Vagina (tissue), 2 donors: Measurements from ENCODE around the gene AMBP. TPM values are rescaled to one million over a fixed set of nuclear protein-coding genes. Genes with fewer than 3 reads are reported as not detected.

Source experiments
- DNase-seq, 2 donors: peaks; one replicate each; pipeline ENCODE4 v3.0.0-alpha.2; 2017; ENCODE audit errors: extremely low spot score in 2 of 2
- H3K27ac ChIP-seq: fragments of 200-600 bp; sonication (generic); one replicate; pipeline ENCODE4 v1.5.1; 2019
- H3K27me3 ChIP-seq: fragments of 200-600 bp; sonication (generic); one replicate; pipeline ENCODE4 v1.5.1; 2019
- H3K36me3 ChIP-seq, 2 donors: fragments of 200-600 bp; sonication (generic); one replicate each; pipeline ENCODE4 v1.5.1; 2017 to 2019
- H3K4me1 ChIP-seq: fragments of 200-600 bp; sonication (generic); one replicate; pipeline ENCODE4 v1.5.1; 2019
- H3K4me3 ChIP-seq, 2 donors: fragments of 200-600 bp; sonication (generic); 1 replicate in 1 of 2; 2 replicates in 1 of 2; pipeline ENCODE4 v1.5.1; 2016 to 2019
- H3K9me3 ChIP-seq: fragments of 200-600 bp; sonication (generic); one replicate; pipeline ENCODE4 v1.5.1; 2019
- POLR2A ChIP-seq, 2 donors: fragments of 450-650 bp; IDR thresholded peaks; one replicate each; pipeline ENCODE4 v1.6.1; 2017; ENCODE audit warnings: antibody characterized with exemption in 2 of 2, mild to moderate bottlenecking in 2 of 2, moderate library complexity in 2 of 2
- POLR2AphosphoS5 ChIP-seq, 2 donors: sonication (generic); formaldehyde crosslinking; IDR thresholded peaks; one replicate each; pipeline ENCODE4 v1.9.0; 2017; ENCODE audit warnings: antibody characterized with exemption in 2 of 2, mild to moderate bottlenecking in 2 of 2, low read depth in 1 of 2; ENCODE audit not compliant: insufficient read depth in 1 of 2
- intact Hi-C: fragments of 100-400 bp; cut with DNase I; formaldehyde crosslinking; loops from one replicate; pipeline ENCODE4 v1.15.1; 2023
- total RNA-seq: library from RNA; depleted of rRNA; stranded (reverse); fragments of >200 nt; gene quantifications from one replicate; pipeline ENCODE4 v1.2.3, GENCODE V29; 2016
- TF ChIP-seq, protein P1 (sequence below), 3 experiments: fragments of 450-650 bp in 2 of 3; fragments of 200-600 bp in 1 of 3; sonication (generic) in 1 of 3; IDR thresholded peaks; one replicate each; pipeline ENCODE4 v1.5.1; 2017 to 2019; ENCODE audit warnings: antibody characterized with exemption in 3 of 3, mild to moderate bottlenecking in 2 of 3, moderate library complexity in 2 of 3

The AMBP gene
- total RNA-seq, 1 donor from 2014 or later, result not detected

DNA sequence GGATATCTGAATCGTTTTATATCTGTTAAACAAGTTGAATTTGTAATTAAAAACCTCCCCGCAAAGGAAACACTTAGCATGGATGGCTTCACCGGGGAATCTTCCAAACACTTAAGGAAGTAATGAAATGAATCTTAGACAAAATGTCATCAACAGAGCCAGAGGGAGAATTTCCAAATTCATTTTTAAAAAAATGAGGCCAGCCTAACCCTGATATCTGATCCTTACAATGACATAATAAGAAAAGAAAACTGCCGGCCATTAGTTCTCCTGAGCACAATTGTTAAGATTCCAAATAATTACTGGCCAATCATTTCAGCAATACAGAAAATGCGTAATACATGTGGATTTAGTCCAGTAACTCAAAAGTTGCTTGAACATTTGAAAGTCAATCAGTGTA, 27.1 kb upstream of the AMBP start:
- DNase-seq, result no peak
- no peak overlapping the region for H3K27ac ChIP-seq
- TF ChIP-seq POLR2A (IDR thresholded peaks at IDR 0.05), result no peak
- TF ChIP-seq, protein P1, sequence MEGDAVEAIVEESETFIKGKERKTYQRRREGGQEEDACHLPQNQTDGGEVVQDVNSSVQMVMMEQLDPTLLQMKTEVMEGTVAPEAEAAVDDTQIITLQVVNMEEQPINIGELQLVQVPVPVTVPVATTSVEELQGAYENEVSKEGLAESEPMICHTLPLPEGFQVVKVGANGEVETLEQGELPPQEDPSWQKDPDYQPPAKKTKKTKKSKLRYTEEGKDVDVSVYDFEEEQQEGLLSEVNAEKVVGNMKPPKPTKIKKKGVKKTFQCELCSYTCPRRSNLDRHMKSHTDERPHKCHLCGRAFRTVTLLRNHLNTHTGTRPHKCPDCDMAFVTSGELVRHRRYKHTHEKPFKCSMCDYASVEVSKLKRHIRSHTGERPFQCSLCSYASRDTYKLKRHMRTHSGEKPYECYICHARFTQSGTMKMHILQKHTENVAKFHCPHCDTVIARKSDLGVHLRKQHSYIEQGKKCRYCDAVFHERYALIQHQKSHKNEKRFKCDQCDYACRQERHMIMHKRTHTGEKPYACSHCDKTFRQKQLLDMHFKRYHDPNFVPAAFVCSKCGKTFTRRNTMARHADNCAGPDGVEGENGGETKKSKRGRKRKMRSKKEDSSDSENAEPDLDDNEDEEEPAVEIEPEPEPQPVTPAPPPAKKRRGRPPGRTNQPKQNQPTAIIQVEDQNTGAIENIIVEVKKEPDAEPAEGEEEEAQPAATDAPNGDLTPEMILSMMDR (IDR thresholded peaks at IDR 0.05), result no peak
- H3K36me3 ChIP-seq, result no peaks in the 10 kb centered on the region
- no peak overlapping the region for H3K4me3 ChIP-seq
- H3K27me3 ChIP-seq, result no peaks in the 10 kb centered on the region
- intact Hi-C loops, result no loop called here
- no peaks in the 10 kb centered on the region for H3K9me3 ChIP-seq
- no peaks in the 10 kb centered on the region for H3K4me1 ChIP-seq

DNA sequence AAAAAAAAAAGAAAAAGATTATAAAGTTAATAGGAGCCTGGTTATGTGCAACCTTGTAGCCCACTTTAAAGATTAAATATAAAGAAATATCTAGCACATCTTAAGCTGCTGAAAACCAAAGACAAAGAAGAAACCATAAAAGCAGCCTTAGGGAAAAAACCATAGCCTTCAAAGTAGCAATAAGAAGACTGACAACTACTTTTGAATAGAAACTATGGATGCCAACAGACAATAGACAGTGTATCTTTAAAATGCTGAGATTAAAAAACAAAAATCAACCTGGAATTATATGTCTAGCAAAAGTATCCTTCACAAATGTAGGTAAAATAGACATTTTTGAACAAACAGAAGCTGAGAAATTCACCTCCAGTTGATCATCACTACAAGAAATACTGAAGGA, 24.4 kb upstream of the AMBP start:
- Histone ChIP-seq H3K9me3 (no peaks in the 10 kb centered on the region), H3K27me3 (no peaks in the 10 kb centered on the region), H3K4me1 (peaks cover 18% of the 10 kb centered on the region), H3K27ac (no peak overlapping the region), H3K36me3 (no peaks in the 10 kb centered on the region), H3K4me3 (no peak overlapping the region)
- intact Hi-C loops, result no loop called here
- no peak for TF ChIP-seq POLR2A (IDR thresholded peaks at IDR 0.05)
- TF ChIP-seq POLR2AphosphoS5 (IDR thresholded peaks at IDR 0.05; ENCODE audit: insufficient read depth in 1 of 2, low read depth in 1 of 2), result no peak
- TF ChIP-seq, protein P1 (IDR thresholded peaks at IDR 0.05), result no peak
- DNase-seq, result no peak

DNA sequence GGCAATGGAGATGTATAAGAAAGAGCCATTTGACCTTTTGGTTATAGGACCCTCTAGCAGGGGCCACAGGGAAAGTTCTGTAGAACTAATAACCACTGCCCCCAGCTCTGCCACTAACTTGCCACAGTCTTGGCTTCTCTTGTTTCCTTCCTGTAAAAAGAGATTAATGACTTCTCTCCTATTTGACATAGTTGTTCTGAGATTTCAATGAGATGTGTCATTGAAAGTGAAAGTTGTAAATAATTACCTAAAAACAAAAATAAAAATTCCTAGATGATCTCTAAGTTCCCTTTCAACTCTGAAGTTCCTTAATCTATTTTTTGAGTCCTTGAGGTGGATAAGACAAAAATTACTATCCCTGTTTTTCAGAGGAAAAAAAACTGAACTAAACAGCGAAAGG, 22.4 kb upstream of the AMBP start:
- no peaks in the 10 kb centered on the region for H3K27me3 ChIP-seq
- no peak overlapping the region for H3K27ac ChIP-seq
- DNase-seq, result no peak
- no peaks in the 10 kb centered on the region for H3K36me3 ChIP-seq
- no peaks in the 10 kb centered on the region for H3K9me3 ChIP-seq
- TF ChIP-seq POLR2A (IDR thresholded peaks at IDR 0.05) (no peak), POLR2AphosphoS5 (IDR thresholded peaks at IDR 0.05; ENCODE audit: insufficient read depth in 1 of 2, low read depth in 1 of 2) (no peak)
- TF ChIP-seq, protein P1 (IDR thresholded peaks at IDR 0.05), result no peak
- H3K4me3 ChIP-seq, result no peak overlapping the region
- H3K4me1 ChIP-seq, result peaks cover 22% of the 10 kb centered on the region
- intact Hi-C loops, result no loop called here

DNA sequence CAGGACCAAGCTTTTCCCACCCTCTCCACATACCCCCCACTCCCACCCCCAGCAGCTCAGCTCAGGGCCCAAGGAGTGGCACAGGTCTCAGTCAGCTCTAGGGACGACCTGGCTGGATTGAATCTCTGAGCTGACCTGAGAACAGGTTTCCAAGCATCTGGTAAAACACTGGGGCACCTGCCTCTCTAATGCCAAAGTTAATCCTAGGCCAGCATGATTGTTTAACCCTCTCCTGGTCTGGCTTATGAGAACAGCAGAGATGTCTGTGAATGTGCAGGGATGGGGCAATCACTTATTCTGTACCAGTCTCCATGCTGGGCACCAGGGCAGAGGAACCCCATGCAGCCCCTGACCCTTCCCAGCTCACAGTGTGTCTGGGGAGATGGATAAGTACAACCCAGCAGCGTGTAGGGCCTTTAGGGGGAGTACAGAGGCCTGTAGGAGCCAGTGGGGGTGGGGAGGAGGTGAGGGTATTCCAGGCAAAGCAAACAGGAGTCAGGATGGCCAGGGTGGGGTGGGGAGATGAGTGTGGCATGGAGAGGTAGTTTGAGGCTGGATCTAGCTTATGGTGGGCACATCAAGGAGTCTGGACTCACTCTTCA, 21.7 kb upstream of the AMBP start:
- TF ChIP-seq, protein P1 (IDR thresholded peaks at IDR 0.05), result no peak
- no peak for TF ChIP-seq POLR2A (IDR thresholded peaks at IDR 0.05)
- TF ChIP-seq POLR2AphosphoS5 (IDR thresholded peaks at IDR 0.05; ENCODE audit: insufficient read depth in 1 of 2, low read depth in 1 of 2), result no peak
- Histone ChIP-seq H3K27ac (no peak overlapping the region), H3K27me3 (no peaks in the 10 kb centered on the region), H3K9me3 (no peaks in the 10 kb centered on the region), H3K4me1 (peaks cover 22% of the 10 kb centered on the region), H3K4me3 (no peak overlapping the region), H3K36me3 (no peaks in the 10 kb centered on the region)
- intact Hi-C loops, result no loop called here
- no peak for DNase-seq

DNA sequence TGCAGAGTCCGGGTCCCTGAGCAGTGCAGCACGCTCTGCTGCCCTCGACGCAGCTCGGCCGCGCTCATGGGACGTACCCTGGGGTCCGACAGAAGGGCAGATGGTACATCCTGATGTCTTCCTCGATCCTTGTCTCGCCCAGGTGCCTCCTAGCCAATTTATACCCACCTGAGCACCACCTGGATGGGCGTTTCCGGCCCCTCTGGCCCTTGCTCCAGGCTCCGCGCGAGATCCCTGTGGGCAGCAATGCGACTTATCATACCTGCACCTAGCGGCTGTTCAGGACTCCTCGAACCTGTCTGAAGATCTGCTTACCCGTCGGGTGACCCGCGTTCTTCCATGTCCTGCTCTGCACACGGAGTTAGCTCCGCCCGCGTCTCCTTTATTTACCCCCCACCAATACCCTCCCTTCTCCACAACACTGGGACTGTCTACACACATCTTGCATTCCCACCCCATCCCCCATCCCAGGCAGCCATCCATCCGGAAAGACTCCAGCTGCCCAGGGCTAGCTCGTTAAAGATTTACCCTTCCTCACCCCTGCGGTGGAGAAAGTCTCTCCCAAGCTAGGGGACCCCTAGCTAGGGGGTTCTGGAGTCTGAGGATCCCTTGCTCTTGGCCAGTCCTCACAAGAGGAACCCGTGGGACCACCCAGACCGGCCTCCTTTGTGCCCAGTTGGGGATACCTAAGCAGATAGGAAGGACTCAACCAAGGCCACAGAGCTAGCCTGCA, 21.0 kb upstream of the AMBP start, which contains the start of gene KIF12:
KIF12 (minus strand) TSS at position 357 of the 733 bp plus-strand sequence; CDS start at position 341, 16 bp downstream.
- Histone ChIP-seq H3K27ac (no peak within 1 kb of the TSS), H3K36me3 (no peaks in the 10 kb centered on the region), H3K27me3 (no peaks in the 10 kb centered on the region), H3K9me3 (no peaks in the 10 kb centered on the region), H3K4me1 (peaks cover 22% of the 10 kb centered on the region), H3K4me3 (peak within 1 kb of the TSS; percentile 37 to 51)
- TF ChIP-seq POLR2A (IDR thresholded peaks at IDR 0.05) (no peak), POLR2AphosphoS5 (IDR thresholded peaks at IDR 0.05; ENCODE audit: insufficient read depth in 1 of 2, low read depth in 1 of 2) (no peak)
- TF ChIP-seq, protein P1 (IDR thresholded peaks at IDR 0.05), result no peak
- intact Hi-C loops, result no loop called here
- no peak for DNase-seq
